A549 (cell line): ENCODE results near the gene MAML2. TPM values are rescaled to one million over a fixed set of nuclear protein-coding genes. Genes with fewer than 3 reads are reported as not detected.

Experiments used
- ATAC-seq, 2 experiments: fragments of 200-7000 bp in 1 of 2; fragments of >200 bp in 1 of 2; cut with Nextera tagmentation in 1 of 2; cut with Tn5 transposase in 1 of 2; 3 replicates each; pipeline versions ENCODE4 v1.8.0 to v1.9.1; 2018 to 2020; ENCODE audit warnings: mild to moderate bottlenecking in 1 of 2, moderate library complexity in 1 of 2
- CTCF ChIA-PET: fragments of 300-600 bp; sonication (Branson Sonifier 250); formaldehyde crosslinking; extraction: SDS; loops from one replicate; lab custom pipeline; 2021; ENCODE audit warnings: antibody characterized with exemption, inconsistent platforms; lab: Yijun Ruan, JAX
- POLR2A ChIA-PET: fragments of 350-600 bp; formaldehyde crosslinking; extraction: SDS; loops from one replicate; lab custom pipeline; 2021; ENCODE audit warnings: antibody characterized with exemption, inconsistent platforms; lab: Yijun Ruan, JAX
- DNase-seq, 2 experiments: peaks; one replicate each; pipeline versions ENCODE4 v3.0.0 to v3.0.0-alpha.2; 2011 to 2016; ENCODE audit warnings: low read depth in 1 of 2, low spot score in 1 of 2
- FAIRE-seq: peaks from 2 replicates; lab custom pipeline; 2011; peaks lifted over from hg19 to GRCh38; lab: Jason Lieb, UNC
- H3K27ac ChIP-seq, 2 experiments: fragments of >200 bp; sonication (Bioruptor Twin); formaldehyde crosslinking; 3 replicates each; pipeline ENCODE4 v1.5.1; 2016 to 2017
- H3K4me1 ChIP-seq: fragments of >200 bp; sonication (Bioruptor Twin); formaldehyde crosslinking; 3 replicates; pipeline ENCODE4 v1.6.1; 2016
- H3K4me2 ChIP-seq: fragments of >200 bp; sonication (Bioruptor Twin); formaldehyde crosslinking; 3 replicates; pipeline ENCODE4 v1.6.1; 2016
- H3K4me3 ChIP-seq: fragments of >200 bp; sonication (Bioruptor Twin); formaldehyde crosslinking; 3 replicates; pipeline ENCODE4 v1.5.1; 2016
- H3K9me3 ChIP-seq: fragments of >200 bp; sonication (Bioruptor Twin); formaldehyde crosslinking; 3 replicates; pipeline ENCODE4 v1.6.1; 2016
- ATOH8 ChIP-seq: fragments of 250-450 bp; sonication (Bioruptor Pico); IDR thresholded peaks from 2 replicates; pipeline ENCODE4 v1.5.0; 2020; ENCODE audit warnings: low read depth, mild to moderate bottlenecking, moderate library complexity
- CBX8 ChIP-seq: fragments of 200-600 bp; sonication (generic); IDR thresholded peaks from 2 replicates; pipeline ENCODE4 v1.6.1; 2016
- CEBPB ChIP-seq, 2 experiments: fragments of >200 bp in 1 of 2; sonication (Bioruptor Twin) in 1 of 2; formaldehyde crosslinking in 1 of 2; IDR thresholded peaks; 2 replicates each; pipeline ENCODE4 v1.6.1; 2012 to 2016
- CTCF ChIP-seq: fragments of >200 bp; sonication (Bioruptor Twin); formaldehyde crosslinking; IDR thresholded peaks from 3 replicates; pipeline ENCODE4 v1.5.1; 2016
- EHF ChIP-seq: fragments of 250-450 bp; sonication (Bioruptor Pico); IDR thresholded peaks from 2 replicates; pipeline ENCODE4 v1.5.0; 2020; ENCODE audit warnings: mild to moderate bottlenecking
- ELK1 ChIP-seq: fragments of 150-350 bp; IDR thresholded peaks from 2 replicates; pipeline ENCODE4 v1.6.1; 2014; ENCODE audit warnings: low read depth, mild to moderate bottlenecking, low read length
- ESRRA ChIP-seq: fragments of 150-350 bp; IDR thresholded peaks from 2 replicates; pipeline ENCODE4 v1.6.1; 2014; ENCODE audit warnings: mild to moderate bottlenecking, low read length, borderline replicate concordance
- FOSB ChIP-seq: fragments of 250-450 bp; sonication (Bioruptor Pico); IDR thresholded peaks from 2 replicates; pipeline ENCODE4 v1.5.0; 2020; ENCODE audit warnings: mild to moderate bottlenecking, moderate library complexity
- HOXB13 ChIP-seq: fragments of 250-450 bp; sonication (Bioruptor Pico); IDR thresholded peaks from 2 replicates; pipeline ENCODE4 v1.5.0; 2020; ENCODE audit warnings: low read depth, mild to moderate bottlenecking, moderate library complexity
- KDM1A ChIP-seq: fragments of 200-600 bp; sonication (generic); IDR thresholded peaks from 2 replicates; pipeline ENCODE4 v1.6.1; 2016; ENCODE audit warnings: low read depth, mild to moderate bottlenecking
- KDM5A ChIP-seq: fragments of 200-600 bp; sonication (generic); IDR thresholded peaks from 2 replicates; pipeline ENCODE4 v1.6.1; 2016; ENCODE audit warnings: antibody characterized with exemption, mild to moderate bottlenecking
- MAX ChIP-seq: IDR thresholded peaks from 2 replicates; pipeline ENCODE4 v1.6.1; 2012
- MYC ChIP-seq: IDR thresholded peaks from 2 replicates; pipeline ENCODE4 v1.6.1; 2012; ENCODE audit warnings: mild to moderate bottlenecking, inconsistent platforms, low read length, improper control_type of control experiment, borderline replicate concordance
- NPAS2 ChIP-seq: fragments of 250-450 bp; sonication (Bioruptor Pico); IDR thresholded peaks from 2 replicates; pipeline ENCODE4 v1.8.0; 2022; ENCODE audit warnings: mild to moderate bottlenecking, moderate library complexity, borderline replicate concordance
- NR3C1 ChIP-seq: fragments of >200 bp; sonication (Bioruptor Twin); formaldehyde crosslinking; IDR thresholded peaks from 3 replicates; pipeline ENCODE4 v1.6.1; 2017
- PBX3 ChIP-seq: IDR thresholded peaks from 2 replicates; pipeline ENCODE4 v1.6.1; 2012
- PHF8 ChIP-seq: fragments of 200-600 bp; sonication (generic); IDR thresholded peaks from 2 replicates; pipeline ENCODE4 v1.6.1; 2016; ENCODE audit warnings: low read depth, mild to moderate bottlenecking, antibody characterized with exemption, moderate library complexity, borderline replicate concordance
- POLR2AphosphoS2 ChIP-seq: conservative IDR thresholded peaks from 2 replicates; pipeline ENCODE4 v1.6.1; 2012; ENCODE audit warnings: low read length, improper control_type of control experiment, inconsistent platforms
- SREBF2 ChIP-seq: fragments of 450-650 bp; IDR thresholded peaks from 2 replicates; pipeline ENCODE4 v1.6.1; 2014; ENCODE audit warnings: mild to moderate bottlenecking, moderate library complexity
- TFCP2L1 ChIP-seq: fragments of 250-450 bp; sonication (Bioruptor Pico); IDR thresholded peaks from 2 replicates; pipeline ENCODE4 v1.5.0; 2021; ENCODE audit warnings: mild to moderate bottlenecking
- USF2 ChIP-seq: fragments of 450-650 bp; IDR thresholded peaks from 2 replicates; pipeline ENCODE4 v1.6.1; 2014; ENCODE audit warnings: antibody characterized with exemption
- ZC3H11A ChIP-seq: fragments of 450-650 bp; IDR thresholded peaks from 2 replicates; pipeline ENCODE4 v1.6.1; 2014; ENCODE audit warnings: antibody characterized with exemption, mild to moderate bottlenecking
- WGBS: methylation state at CpG from one replicate; pipeline ENCODE4 v1.1.6; 2017; ENCODE audit errors: missing lambda C conversion rate; 5-methylcytosine and 5-hydroxymethylcytosine counted together
- polyA plus RNA-seq, 4 experiments: library from polyadenylated mRNA; depleted of rRNA in 3 of 4; stranded (reverse); fragments of >200 nt; fragmentation: RNase III in 1 of 4; extraction: RNeasy Plus Mini Kit Qiagen cat#74134 plus additional on column Dnase treatment in 1 of 4; gene quantifications; 2 replicates in 3 of 4; 3 replicates in 1 of 4; pipeline ENCODE4 v1.2.3, GENCODE V29; 2011 to 2017

The MAML2 gene
- polyA plus RNA-seq, 2 of the 4 experiments (the other 2 are of a cell fraction), result 1.5 to 2.5 TPM

GRCh38 chr11:96111308-96111707 is 231.7 kb downstream of the MAML2 start:
- H3K27ac ChIP-seq, result no peak overlapping the region
- no peaks in the 10 kb centered on the region for H3K4me1 ChIP-seq
- TF ChIP-seq TFCP2L1 (CRISPR knock-in tag) (no peak), ZC3H11A (no peak), FOSB (CRISPR knock-in tag) (no peak), KDM1A (no peak)
- no peaks in the 10 kb centered on the region for H3K9me3 ChIP-seq
- 94% methylated on average over 5 of the region's 5 CpGs for WGBS
- CTCF ChIA-PET, result no interaction called here
- ATAC-seq, result no peak
- H3K4me2 ChIP-seq, result no peak overlapping the region
- no peak for FAIRE-seq
- DNase-seq, result no peak
- POLR2A ChIA-PET, result no interaction called here
- H3K4me3 ChIP-seq, result no peak overlapping the region

- Histone ChIP-seq H3K9me3 (no peaks in the 10 kb centered on the region), H3K4me1 (no peaks in the 10 kb centered on the region), H3K4me3 (no peak overlapping the region), H3K27ac (no peak overlapping the region), H3K4me2 (no peak overlapping the region)
- no peak for ATAC-seq
- POLR2A ChIA-PET, result no interaction called here
- CTCF ChIA-PET, result no interaction called here
- FAIRE-seq, result no peak
- DNase-seq, result no peak
- WGBS, result 87% methylated on average over 4 of the region's 4 CpGs
- TF ChIP-seq SREBF2, result no peak
- TF ChIP-seq EHF (CRISPR knock-in tag), result no peak
- TF ChIP-seq NPAS2 (CRISPR knock-in tag), result no peak
- TF ChIP-seq CTCF, result no peak
- TF ChIP-seq USF2, result no peak
- TF ChIP-seq MYC, result no peak
- TF ChIP-seq ATOH8 (CRISPR knock-in tag), result no peak
- TF ChIP-seq KDM1A, result no peak
- TF ChIP-seq NR3C1, result no peak
- no peak for TF ChIP-seq PHF8
- TF ChIP-seq TFCP2L1 (CRISPR knock-in tag), result no peak
- no peak for TF ChIP-seq POLR2AphosphoS2
- no peak for TF ChIP-seq CBX8
Observed at GRCh38 chr11:96110302-96110701, 232.7 kb downstream of the MAML2 start.

- 80% methylated on average over 5 of the region's 5 CpGs for WGBS
Observed at GRCh38 chr11:96109331-96110030, 233.5 kb downstream of the MAML2 start.

More at GRCh38 chr11:96109331-96110030, 233.5 kb downstream of the MAML2 start:
- Histone ChIP-seq H3K9me3 (no peaks in the 10 kb centered on the region), H3K4me1 (no peaks in the 10 kb centered on the region), H3K4me3 (no peak overlapping the region), H3K4me2 (no peak overlapping the region), H3K27ac (no peak overlapping the region)
- DNase-seq (no peak), ATAC-seq (no peak), FAIRE-seq (no peak)
- ChIA-PET CTCF (no interaction called here), POLR2A (no interaction called here)
- no peak for TF ChIP-seq ATOH8 (CRISPR knock-in tag)
- TF ChIP-seq MAX, result no peak
- no peak for TF ChIP-seq CEBPB (IDR thresholded peaks at IDR 0.05)
- TF ChIP-seq NPAS2 (CRISPR knock-in tag), result no peak
- TF ChIP-seq ESRRA, result no peak
- no peak for TF ChIP-seq ELK1
- no peak for TF ChIP-seq KDM5A
- TF ChIP-seq HOXB13 (CRISPR knock-in tag), result no peak
- TF ChIP-seq PBX3, result no peak
